Large intestine (tissue), 3 donors: Measurements from ENCODE around the gene DPP6. TPM values are rescaled to one million over a fixed set of nuclear protein-coding genes. Genes with fewer than 3 reads are reported as not detected.

Source experiments
- DNase-seq, 2 donors: peaks; one replicate each; pipeline versions ENCODE4 v3.0.0 to v3.0.0-alpha.2; 2013
- H3K27ac ChIP-seq: one replicate; pipeline ENCODE4 v1.5.1; 2013; ENCODE audit warnings: low read length
- H3K27me3 ChIP-seq: 2 replicates; pipeline ENCODE4 v1.6.1; 2013; ENCODE audit warnings: low read length; ENCODE audit not compliant: control insufficient read depth, insufficient read depth
- H3K36me3 ChIP-seq: 2 replicates; pipeline ENCODE4 v1.6.1; 2013; ENCODE audit warnings: low read length; ENCODE audit not compliant: control insufficient read depth, insufficient read depth
- H3K4me1 ChIP-seq: one replicate; pipeline ENCODE4 v1.6.1; 2013; ENCODE audit warnings: low read length; ENCODE audit not compliant: control insufficient read depth, insufficient read depth
- H3K4me3 ChIP-seq: one replicate; pipeline ENCODE4 v1.5.1; 2013; ENCODE audit warnings: low read length
- H3K9me3 ChIP-seq: one replicate; pipeline ENCODE4 v1.6.1; 2013; ENCODE audit warnings: mild to moderate bottlenecking, low read depth, low read length, moderate library complexity; ENCODE audit not compliant: control insufficient read depth
- WGBS: methylation state at CpG from one replicate; pipeline ENCODE4 v1.1.5; 2013; ENCODE audit warnings: low lambda C conversion rate; ENCODE audit not compliant: insufficient coverage; 5-methylcytosine and 5-hydroxymethylcytosine counted together
- polyA plus RNA-seq: library from polyadenylated mRNA; unstranded; fragments of 120-200 nt; gene quantifications from one replicate; pipeline ENCODE4 v1.2.1, GENCODE V29; 2013

Gene DPP6
- polyA plus RNA-seq, 1 donor, result 7.8 TPM

DNA sequence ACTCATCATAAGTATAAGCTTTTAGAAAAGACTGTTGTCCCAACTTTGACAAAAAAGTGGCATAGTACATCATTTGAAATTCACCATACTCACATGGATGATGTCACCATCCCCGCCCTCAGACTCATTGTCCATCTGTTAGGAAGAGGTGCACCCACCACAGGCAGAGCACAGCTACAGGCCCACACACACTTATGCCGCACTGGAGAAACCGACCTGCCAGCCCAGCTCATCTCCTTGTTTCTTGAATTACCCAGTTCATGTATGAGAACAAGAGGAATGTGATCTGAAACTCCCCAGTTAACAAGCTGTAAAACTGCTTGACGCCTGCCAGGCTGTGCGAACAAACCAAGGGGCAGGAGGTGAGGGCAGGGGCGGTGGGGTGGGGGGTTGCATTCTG is 312.0 kb downstream of the DPP6 start:
- no peak overlapping the region for H3K4me3 ChIP-seq
- H3K9me3 ChIP-seq, result no peaks in the 10 kb centered on the region
- H3K27ac ChIP-seq, result no peak overlapping the region
- H3K4me1 ChIP-seq, result no peaks in the 10 kb centered on the region
- no peak for DNase-seq
- WGBS, result no CpG with 5 or more reads among the region's 6 CpGs
- no peaks in the 10 kb centered on the region for H3K27me3 ChIP-seq
- H3K36me3 ChIP-seq, result no peaks in the 10 kb centered on the region

DNA sequence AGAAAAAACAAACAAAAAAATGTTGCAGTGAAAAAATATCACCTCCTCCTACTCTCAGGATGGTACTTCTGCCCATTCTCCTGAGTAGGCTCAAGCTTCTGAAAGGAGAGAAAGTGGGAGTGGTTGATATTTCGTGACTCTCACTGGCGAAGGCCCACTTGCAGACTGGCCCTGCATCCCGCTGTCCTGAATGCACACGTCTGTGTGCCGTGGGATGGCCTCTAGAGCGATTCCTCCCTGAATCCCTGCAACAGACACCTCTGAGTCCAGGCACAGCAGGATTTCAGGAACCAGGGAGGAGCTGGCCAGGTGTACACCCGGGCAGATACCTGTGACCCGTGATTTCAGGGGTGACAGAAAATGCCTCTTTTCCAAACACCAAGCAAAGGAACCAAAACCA is 319.2 kb downstream of the DPP6 start:
- no peaks in the 10 kb centered on the region for H3K9me3 ChIP-seq
- no peaks in the 10 kb centered on the region for H3K36me3 ChIP-seq
- no CpG with 5 or more reads among the region's 8 CpGs for WGBS
- H3K4me3 ChIP-seq, result no peak overlapping the region
- no peak for DNase-seq
- H3K27ac ChIP-seq, result no peak overlapping the region
- H3K4me1 ChIP-seq, result no peaks in the 10 kb centered on the region
- H3K27me3 ChIP-seq, result no peaks in the 10 kb centered on the region

DNA sequence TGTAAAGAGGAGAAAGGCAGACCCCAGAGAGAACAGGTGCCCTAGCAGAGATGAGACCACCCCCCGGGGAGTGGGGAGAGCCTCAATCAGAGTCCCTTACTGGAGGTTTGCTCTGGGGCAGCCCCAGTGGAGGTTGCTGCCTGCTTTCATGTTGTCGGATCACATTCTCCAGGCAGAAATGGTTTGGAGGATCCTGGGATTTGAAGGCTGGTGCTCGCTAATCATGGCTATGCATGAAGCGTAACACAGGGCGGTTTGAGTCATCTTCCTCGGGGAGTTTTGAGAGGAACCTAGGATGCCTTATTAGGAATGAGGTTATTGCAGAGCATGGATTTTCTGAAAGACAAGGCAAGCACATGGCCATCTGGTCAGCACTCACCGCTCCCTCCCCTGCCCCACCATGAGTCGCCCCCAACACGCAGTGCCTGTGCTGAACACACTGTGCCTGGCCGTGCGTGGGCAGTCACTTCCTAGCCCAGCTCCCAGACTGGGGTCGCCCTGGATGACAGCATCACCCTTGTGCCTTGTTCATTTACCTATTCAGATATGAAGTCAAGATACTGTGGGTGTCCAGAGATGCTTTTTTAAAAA is 319.9 kb downstream of the DPP6 start:
- Histone ChIP-seq H3K27me3 (no peaks in the 10 kb centered on the region), H3K4me1 (no peaks in the 10 kb centered on the region), H3K27ac (no peak overlapping the region), H3K36me3 (no peaks in the 10 kb centered on the region), H3K4me3 (no peak overlapping the region), H3K9me3 (no peaks in the 10 kb centered on the region)
- DNase-seq, result no peak
- WGBS, result no CpG with 5 or more reads among the region's 12 CpGs

DNA sequence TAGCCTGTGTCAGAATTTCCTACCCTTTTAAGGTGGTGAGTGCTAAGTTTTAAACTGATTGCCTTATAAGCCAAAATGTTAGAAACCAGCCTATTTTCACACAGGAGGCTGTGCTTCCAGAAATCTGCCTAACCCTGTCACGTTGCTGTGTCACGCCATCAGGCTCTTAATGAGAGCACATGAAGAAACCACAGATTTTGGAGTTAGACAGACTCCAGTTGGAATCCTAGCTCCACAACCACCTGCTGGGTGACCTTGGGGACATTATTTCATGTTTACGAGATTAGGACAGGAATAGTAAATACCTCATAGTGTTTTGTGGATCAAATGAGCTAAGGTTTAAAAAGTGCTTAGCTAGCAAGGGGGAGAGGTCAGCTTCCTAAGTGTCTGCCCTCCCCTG is 321.8 kb downstream of the DPP6 start:
- DNase-seq, result no peak
- Histone ChIP-seq H3K36me3 (no peaks in the 10 kb centered on the region), H3K4me1 (no peaks in the 10 kb centered on the region), H3K27me3 (no peaks in the 10 kb centered on the region), H3K27ac (no peak overlapping the region), H3K9me3 (no peaks in the 10 kb centered on the region), H3K4me3 (no peak overlapping the region)
- WGBS, result no CpG with 5 or more reads among the region's 3 CpGs

DNA sequence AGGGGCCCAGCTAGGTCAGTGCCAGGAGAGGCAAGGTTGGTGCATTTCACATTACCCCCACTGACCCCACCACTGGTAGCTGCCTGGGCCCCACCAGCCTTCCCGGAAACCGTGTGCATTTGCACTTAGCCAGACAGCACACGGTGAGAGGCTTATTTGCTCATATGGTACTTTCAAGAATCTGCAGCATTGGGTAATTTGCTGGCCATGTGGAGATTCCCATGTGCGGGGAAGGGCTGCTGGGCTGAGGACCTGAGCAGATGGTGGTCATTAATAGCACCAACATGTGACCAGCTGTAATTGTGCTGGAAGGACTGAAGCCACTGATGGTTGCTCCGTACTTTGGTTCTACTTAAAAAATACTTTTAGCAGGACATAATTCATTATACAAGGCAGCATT is 323.8 kb downstream of the DPP6 start:
- no peak for DNase-seq
- WGBS, result no CpG with 5 or more reads among the region's 5 CpGs
- H3K4me3 ChIP-seq, result no peak overlapping the region
- no peaks in the 10 kb centered on the region for H3K9me3 ChIP-seq
- H3K27ac ChIP-seq, result no peak overlapping the region
- no peaks in the 10 kb centered on the region for H3K27me3 ChIP-seq
- no peaks in the 10 kb centered on the region for H3K4me1 ChIP-seq
- no peaks in the 10 kb centered on the region for H3K36me3 ChIP-seq

DNA sequence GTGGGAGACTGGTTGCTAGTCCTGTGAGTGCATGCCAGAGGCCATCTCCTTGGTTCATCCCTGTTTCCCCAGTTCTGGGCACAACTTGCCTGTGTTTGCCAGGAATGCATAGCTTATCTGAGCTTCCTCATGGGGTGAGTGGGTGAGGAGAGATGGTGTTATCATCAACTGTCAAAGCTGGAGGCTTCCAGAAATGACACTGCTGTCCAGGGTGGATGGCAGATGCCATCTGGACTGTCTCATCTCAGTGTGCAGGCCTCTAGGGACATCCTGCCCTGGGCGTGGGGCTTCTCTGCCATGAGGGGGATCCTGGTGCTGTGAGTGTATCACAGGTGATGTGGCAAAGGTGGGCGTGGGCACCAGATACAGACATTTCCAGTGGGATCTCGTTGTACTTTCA is 328.6 kb downstream of the DPP6 start:
- no peaks in the 10 kb centered on the region for H3K27me3 ChIP-seq
- no peak for DNase-seq
- H3K9me3 ChIP-seq, result no peaks in the 10 kb centered on the region
- WGBS, result no CpG with 5 or more reads among the region's 3 CpGs
- no peak overlapping the region for H3K27ac ChIP-seq
- H3K4me3 ChIP-seq, result no peak overlapping the region
- H3K36me3 ChIP-seq, result no peaks in the 10 kb centered on the region
- no peaks in the 10 kb centered on the region for H3K4me1 ChIP-seq

DNA sequence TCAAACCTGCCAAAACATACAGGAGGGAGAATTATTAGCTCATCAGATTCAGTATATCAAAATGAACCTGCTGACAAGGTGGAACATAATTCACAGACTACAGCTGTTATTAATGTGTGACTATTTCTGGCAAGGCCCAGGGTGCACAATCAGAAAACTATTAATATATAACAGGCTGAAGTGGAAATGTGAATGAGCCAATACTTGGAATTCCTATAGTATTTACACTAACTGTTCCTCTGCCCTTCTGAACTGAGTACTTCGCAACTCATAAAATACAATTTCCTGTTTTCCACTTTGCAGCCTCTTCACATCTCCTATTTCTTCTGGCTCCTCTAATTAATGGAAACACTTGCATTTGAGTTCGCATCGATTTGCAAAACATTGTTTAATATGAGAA is 330.8 kb downstream of the DPP6 start:
- no peaks in the 10 kb centered on the region for H3K9me3 ChIP-seq
- H3K4me1 ChIP-seq, result no peaks in the 10 kb centered on the region
- no peak for DNase-seq
- H3K4me3 ChIP-seq, result no peak overlapping the region
- no peaks in the 10 kb centered on the region for H3K27me3 ChIP-seq
- 83% methylated on average over 2 of the region's 3 CpGs for WGBS
- no peak overlapping the region for H3K27ac ChIP-seq
- H3K36me3 ChIP-seq, result no peaks in the 10 kb centered on the region

DNA sequence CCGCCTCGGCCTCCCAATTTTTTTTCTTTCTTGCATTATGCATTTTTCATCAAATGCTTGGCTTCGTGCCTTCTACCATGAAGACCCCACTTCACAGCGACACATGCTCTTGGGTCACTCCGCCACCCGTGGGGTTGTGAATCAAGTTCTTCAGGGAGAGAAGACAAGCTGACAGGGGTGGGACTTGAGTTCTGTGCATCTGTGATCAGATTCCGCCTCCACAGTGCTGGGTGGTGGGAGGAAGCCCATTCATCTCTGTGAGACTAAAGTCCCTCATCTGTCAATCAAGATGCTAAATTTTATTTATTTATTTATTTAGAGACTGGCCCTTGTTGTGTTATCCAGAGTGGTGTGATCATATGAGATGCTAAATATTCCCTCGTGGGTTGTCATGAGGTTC is 333.0 kb downstream of the DPP6 start:
- Histone ChIP-seq H3K27ac (no peak overlapping the region), H3K4me1 (no peaks in the 10 kb centered on the region), H3K27me3 (no peaks in the 10 kb centered on the region), H3K4me3 (no peak overlapping the region), H3K36me3 (no peaks in the 10 kb centered on the region), H3K9me3 (no peaks in the 10 kb centered on the region)
- DNase-seq, result no peak
- WGBS, result 100% methylated on average over 2 of the region's 8 CpGs

DNA sequence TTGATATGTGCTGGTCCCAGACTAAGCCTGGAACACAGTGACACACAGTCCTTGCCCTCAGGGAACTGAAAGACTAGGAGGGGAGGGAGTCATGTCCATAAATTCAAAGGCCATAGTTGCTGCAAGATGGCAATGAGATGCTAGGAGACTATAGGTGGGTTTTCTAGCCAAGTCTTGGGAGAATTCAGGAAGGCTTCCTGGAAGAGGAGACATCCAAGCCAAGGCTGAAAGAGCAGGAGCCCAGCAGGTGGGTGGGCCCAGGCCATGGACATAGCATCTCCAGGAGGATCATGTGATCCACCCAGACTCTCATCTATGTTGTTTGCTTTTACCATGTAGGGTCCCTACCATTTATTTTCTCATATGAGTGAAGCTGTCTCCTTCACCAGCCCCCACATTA is 335.1 kb downstream of the DPP6 start:
- no peaks in the 10 kb centered on the region for H3K4me1 ChIP-seq
- H3K27ac ChIP-seq, result no peak overlapping the region
- H3K27me3 ChIP-seq, result no peaks in the 10 kb centered on the region
- no peak overlapping the region for H3K4me3 ChIP-seq
- DNase-seq, result no peak
- H3K9me3 ChIP-seq, result no peaks in the 10 kb centered on the region
- H3K36me3 ChIP-seq, result no peaks in the 10 kb centered on the region

DNA sequence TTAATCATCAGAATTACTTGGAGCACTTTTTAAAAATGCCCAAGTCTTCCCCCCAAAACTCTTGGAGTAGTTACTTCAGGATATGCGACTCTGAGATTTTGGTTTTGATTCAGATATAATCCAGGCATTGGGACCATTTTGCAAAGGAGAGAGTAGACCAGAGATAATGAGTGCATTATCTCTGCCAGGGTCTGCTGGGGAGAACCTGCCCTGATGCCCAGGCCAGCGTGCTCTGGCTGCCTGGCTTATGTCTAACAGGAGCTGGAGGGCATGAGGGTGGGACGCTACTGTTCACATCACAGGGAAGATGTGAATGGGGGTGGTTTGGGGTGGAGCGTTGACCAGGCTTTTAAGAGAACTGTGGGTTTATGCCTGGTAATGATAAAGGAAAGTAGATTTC is 336.2 kb downstream of the DPP6 start:
- WGBS, result no CpG with 5 or more reads among the region's 4 CpGs
- H3K27ac ChIP-seq, result no peak overlapping the region
- H3K9me3 ChIP-seq, result no peaks in the 10 kb centered on the region
- H3K27me3 ChIP-seq, result no peaks in the 10 kb centered on the region
- no peaks in the 10 kb centered on the region for H3K36me3 ChIP-seq
- H3K4me1 ChIP-seq, result no peaks in the 10 kb centered on the region
- DNase-seq, result no peak
- no peak overlapping the region for H3K4me3 ChIP-seq

DNA sequence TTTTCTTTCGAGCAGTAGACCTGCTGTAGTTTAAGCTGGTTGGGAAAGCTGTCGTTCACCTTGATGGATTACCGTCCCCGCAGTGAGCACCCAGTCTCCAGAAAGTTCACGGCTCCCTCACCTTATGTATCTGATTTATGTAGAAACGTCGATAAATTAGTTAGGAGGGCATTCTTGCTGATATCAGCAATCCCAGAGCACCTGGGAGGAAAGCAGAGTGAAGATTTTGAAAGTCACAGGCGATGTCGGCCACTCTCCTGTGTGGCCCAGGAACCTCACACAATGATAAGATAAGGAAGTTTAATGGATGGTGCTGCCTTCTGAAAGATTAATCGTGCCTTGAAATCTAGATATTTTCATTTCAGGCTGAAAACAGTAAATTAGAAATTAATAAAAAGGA is 336.8 kb downstream of the DPP6 start:
- H3K36me3 ChIP-seq, result no peaks in the 10 kb centered on the region
- no peak overlapping the region for H3K27ac ChIP-seq
- H3K4me1 ChIP-seq, result no peaks in the 10 kb centered on the region
- WGBS, result no CpG with 5 or more reads among the region's 10 CpGs
- no peaks in the 10 kb centered on the region for H3K27me3 ChIP-seq
- H3K4me3 ChIP-seq, result no peak overlapping the region
- no peaks in the 10 kb centered on the region for H3K9me3 ChIP-seq
- no peak for DNase-seq
